H9 (cell line): Measurements from ENCODE around the gene PLEKHM1. TPM values are rescaled to one million over a fixed set of nuclear protein-coding genes. Genes with fewer than 3 reads are reported as not detected.

ENCODE experiments used
- DNase-seq: peaks from one replicate; pipeline ENCODE4 v3.0.0-alpha.2; 2017
- H2AFZ ChIP-seq: one replicate; pipeline ENCODE4 v1.6.1; 2013; ENCODE audit warnings: mild to moderate bottlenecking, low read length, control low read depth, moderate library complexity
- H2AK5ac ChIP-seq: 2 replicates; pipeline ENCODE4 v1.6.1; 2013; ENCODE audit warnings: low read length, control low read depth, mixed read lengths; ENCODE audit not compliant: insufficient read length
- H2BK120ac ChIP-seq: one replicate; pipeline ENCODE4 v1.6.1; 2013; ENCODE audit warnings: low read depth, mild to moderate bottlenecking, low read length, control low read depth, inconsistent platforms; ENCODE audit not compliant: poor library complexity, severe bottlenecking
- H2BK12ac ChIP-seq: 2 replicates; pipeline ENCODE4 v1.6.1; 2013; ENCODE audit warnings: low read length, control low read depth, mixed read lengths, low read depth; ENCODE audit not compliant: insufficient read length
- H2BK15ac ChIP-seq: 2 replicates; pipeline ENCODE4 v1.6.1; 2013; ENCODE audit warnings: low read depth, low read length, control low read depth
- H2BK20ac ChIP-seq: one replicate; pipeline ENCODE4 v1.6.1; 2013; ENCODE audit warnings: low read depth, mild to moderate bottlenecking, low read length, control low read depth, inconsistent platforms; ENCODE audit not compliant: poor library complexity, severe bottlenecking
- H2BK5ac ChIP-seq: 2 replicates; pipeline ENCODE4 v1.6.1; 2013; ENCODE audit warnings: low read length, control low read depth, mixed read lengths; ENCODE audit not compliant: insufficient read length
- H3K14ac ChIP-seq: 2 replicates; pipeline ENCODE4 v1.6.1; 2013; ENCODE audit warnings: low read length, control low read depth; ENCODE audit not compliant: insufficient read depth
- H3K18ac ChIP-seq: 2 replicates; pipeline ENCODE4 v1.6.1; 2013; ENCODE audit warnings: low read depth, mild to moderate bottlenecking, mixed read lengths, low read length, control low read depth; ENCODE audit not compliant: insufficient read length
- H3K23ac ChIP-seq: 2 replicates; pipeline ENCODE4 v1.6.1; 2013; ENCODE audit warnings: low read length, control low read depth, mixed read lengths, low read depth; ENCODE audit not compliant: insufficient read length
- H3K23me2 ChIP-seq: 2 replicates; pipeline ENCODE4 v1.6.1; 2013; ENCODE audit warnings: low read depth, mild to moderate bottlenecking, mixed read lengths, low read length, control low read depth; ENCODE audit not compliant: insufficient read length, poor library complexity, severe bottlenecking
- H3K27ac ChIP-seq: 2 replicates; pipeline ENCODE4 v1.5.1; 2013; ENCODE audit warnings: low read length, control low read depth, mixed read lengths, low read depth; ENCODE audit not compliant: insufficient read length
- H3K27me3 ChIP-seq: 2 replicates; pipeline ENCODE4 v1.6.1; 2013; ENCODE audit warnings: low read length, control low read depth, inconsistent platforms; ENCODE audit not compliant: insufficient read depth
- H3K4ac ChIP-seq: 2 replicates; pipeline ENCODE4 v1.6.1; 2013; ENCODE audit warnings: low read depth, mild to moderate bottlenecking, control low read depth, inconsistent platforms, low read length, moderate library complexity
- H3K4me1 ChIP-seq: 2 replicates; pipeline ENCODE4 v1.6.1; 2013; ENCODE audit warnings: low read length, control low read depth, inconsistent platforms; ENCODE audit not compliant: insufficient read depth
- H3K4me2 ChIP-seq: 2 replicates; pipeline ENCODE4 v1.6.1; 2013; ENCODE audit warnings: low read length, control low read depth, mixed read lengths; ENCODE audit not compliant: insufficient read length, insufficient read depth
- H3K56ac ChIP-seq: 2 replicates; pipeline ENCODE4 v1.6.1; 2013; ENCODE audit warnings: low read depth, mild to moderate bottlenecking, mixed read lengths, low read length, control low read depth; ENCODE audit not compliant: insufficient read length
- H3K79me1 ChIP-seq: 2 replicates; pipeline ENCODE4 v1.6.1; 2013; ENCODE audit warnings: low read depth, mild to moderate bottlenecking, moderate library complexity, low read length, control low read depth, inconsistent platforms; ENCODE audit not compliant: insufficient read depth, poor library complexity, severe bottlenecking
- H3K79me2 ChIP-seq: 2 replicates; pipeline ENCODE4 v1.6.1; 2013; ENCODE audit warnings: low read length, control low read depth, inconsistent platforms; ENCODE audit not compliant: insufficient read depth
- H3K9ac ChIP-seq: 2 replicates; pipeline ENCODE4 v1.6.1; 2013; ENCODE audit warnings: low read length, control low read depth, mixed read lengths; ENCODE audit not compliant: insufficient read length; ENCODE audit errors: extremely low read depth
- H3K9me3 ChIP-seq: one replicate; pipeline ENCODE4 v1.6.1; 2013; ENCODE audit warnings: low read depth, low read length, inconsistent platforms; ENCODE audit not compliant: control insufficient read depth
- H3T11ph ChIP-seq: one replicate; pipeline ENCODE4 v1.6.1; 2013; ENCODE audit warnings: mild to moderate bottlenecking, low read length, control low read depth, inconsistent platforms
- H4K20me1 ChIP-seq: one replicate; pipeline ENCODE4 v1.6.1; 2013; ENCODE audit not compliant: control insufficient read depth, insufficient read length, insufficient read depth
- H4K5ac ChIP-seq: 2 replicates; pipeline ENCODE4 v1.6.1; 2013; ENCODE audit warnings: low read depth, mild to moderate bottlenecking, mixed read lengths, low read length, control low read depth; ENCODE audit not compliant: insufficient read length
- H4K8ac ChIP-seq: replicated peaks from 2 replicates; pipeline ENCODE4 v1.6.1; 2013; ENCODE audit warnings: low read length, control low read depth, mixed read lengths, low read depth; ENCODE audit not compliant: insufficient read length
- H4K91ac ChIP-seq: 2 replicates; pipeline ENCODE4 v1.6.1; 2013; ENCODE audit warnings: low read depth, mild to moderate bottlenecking, moderate library complexity, mixed read lengths, low read length, control low read depth; ENCODE audit not compliant: insufficient read length
- H3K27ac Mint-ChIP-seq, 3 experiments: 2 replicates in 2 of 3; 3 replicates in 1 of 3; pipeline ENCODE4 v1.8.0; 2020 to 2021; ENCODE audit warnings: mixed read lengths in 3 of 3, mild to moderate bottlenecking in 1 of 3, moderate library complexity in 1 of 3
- H3K27me3 Mint-ChIP-seq: 2 replicates; pipeline ENCODE4 v1.8.0; 2021; ENCODE audit warnings: low read depth, mild to moderate bottlenecking, moderate library complexity, mixed read lengths
- H3K36me3 Mint-ChIP-seq, 3 experiments: 2 replicates in 2 of 3; 3 replicates in 1 of 3; pipeline ENCODE4 v1.8.0; 2020 to 2021; ENCODE audit warnings: low read depth in 3 of 3, mixed read lengths in 3 of 3; ENCODE audit not compliant: insufficient read depth in 1 of 3
- H3K4me1 Mint-ChIP-seq, 2 experiments: 2 replicates each; pipeline ENCODE4 v1.8.0; 2020; ENCODE audit warnings: mixed read lengths in 2 of 2
- H3K4me3 Mint-ChIP-seq, 2 experiments: 2 replicates in 1 of 2; 3 replicates in 1 of 2; pipeline ENCODE4 v1.8.0; 2020 to 2021; ENCODE audit warnings: mild to moderate bottlenecking in 2 of 2, mixed read lengths in 2 of 2, moderate library complexity in 1 of 2
- H3K9me3 Mint-ChIP-seq, 2 experiments: 2 replicates in 1 of 2; 3 replicates in 1 of 2; pipeline ENCODE4 v1.8.0; 2020; ENCODE audit warnings: mild to moderate bottlenecking in 2 of 2, mixed read lengths in 2 of 2, moderate library complexity in 1 of 2
- CTCF ChIP-seq: fragments of 200-600 bp; sonication (generic); conservative IDR thresholded peaks from 3 replicates; pipeline ENCODE4 v1.8.0; 2021; ENCODE audit warnings: antibody characterized with exemption, mild to moderate bottlenecking
- WGBS: extraction: QIAGEN DNeasy Blood & Tissue Kit; methylation state at CpG from one replicate; pipeline ENCODE4 v1.1.7; 2013; ENCODE audit warnings: missing lambda C conversion rate, low lambda C conversion rate, mixed read lengths; ENCODE audit not compliant: insufficient read length; ENCODE audit errors: extremely low coverage; 5-methylcytosine and 5-hydroxymethylcytosine counted together
- total RNA-seq: library from RNA; stranded (reverse); gene quantifications from 2 replicates; pipeline ENCODE4 v1.2.1, GENCODE V29; 2021

PLEKHM1 gene
- total RNA-seq, 1 experiment from 2014 or later = 20.7 TPM

GRCh38 chr17:45438931-45439610 is 51.5 kb downstream of the PLEKHM1 start:
- Histone ChIP-seq H3K79me1 (no peaks in the 10 kb centered on the region), H2AK5ac (no peak overlapping the region), H3K18ac (no peak overlapping the region), H3K79me2 (no peaks in the 10 kb centered on the region), H3K4me2 (no peak overlapping the region), H3K4me1 (no peaks in the 10 kb centered on the region), H3K9ac (no peak overlapping the region), H2BK15ac (no peak overlapping the region), H3T11ph (no peak overlapping the region), H3K27me3 (no peaks in the 10 kb centered on the region), H3K9me3 (no peaks in the 10 kb centered on the region), H2BK5ac (no peak overlapping the region), H4K91ac (no peak overlapping the region), H4K8ac (no peak overlapping the region), H3K23ac (no peak overlapping the region), H2BK120ac (no peak overlapping the region), H2AFZ (no peak overlapping the region), H2BK20ac (no peak overlapping the region), H3K4ac (no peak overlapping the region), H4K20me1 (no peaks in the 10 kb centered on the region), H3K14ac (no peak overlapping the region), H3K56ac (no peak overlapping the region), H4K5ac (no peak overlapping the region), H2BK12ac (no peak overlapping the region), H3K23me2 (no peaks in the 10 kb centered on the region), H3K27ac (no peak overlapping the region)
- Mint-ChIP-seq H3K27me3 (peaks cover 5% of the 10 kb centered on the region), H3K4me1 (peaks cover 26 to 33% of the 10 kb centered on the region in 2 experiments), H3K27ac (no peak overlapping the region; a peak in 1 of 7 replicates), H3K9me3 (no peaks in the 10 kb centered on the region), H3K4me3 (no peak overlapping the region), H3K36me3 (peaks cover 0 to 7% (median 0%) of the 10 kb centered on the region in 3 experiments; a peak in 2 of 7 replicates)
- TF ChIP-seq CTCF = no peak
- no peak for DNase-seq
- WGBS = no CpG with 5 or more reads among the region's 11 CpGs
